ENCODE measurements around the gene CEMP1.
"Not testable (repeated sequence)": the region's sequence is repeated elsewhere in the genome, so short reads cannot be mapped to it uniquely, and the experiment has no call there.

Gene CEMP1

DNA sequence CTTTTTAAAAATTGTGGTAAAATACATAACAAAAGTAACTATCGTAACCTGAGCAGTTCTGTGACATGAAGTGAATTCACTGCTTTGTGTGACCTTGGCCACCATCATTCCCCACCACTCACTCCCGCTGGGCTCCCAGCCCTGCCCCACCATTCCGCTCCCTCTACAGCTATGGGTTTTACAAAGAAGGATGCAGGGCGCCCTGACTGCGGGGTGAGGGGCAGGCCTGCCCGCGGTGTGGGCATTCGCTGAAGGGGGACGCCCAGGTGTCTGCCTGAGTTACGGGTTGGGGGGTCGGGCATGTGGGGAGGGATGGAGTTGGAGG, at the start of gene CEMP1:
Gene CEMP1 (minus strand): TSS at position 38 of the 325 bp plus-strand sequence. CDS start 335 bp downstream, outside the sequence.
- no peak for DNase-seq (ENCODE audit: low read depth, low spot score)

GRCh38 chr16:2580818-2581217, 49.6 kb upstream of the CEMP1 start:
- not testable (repeated sequence) for DNase-seq (ENCODE audit: low read depth, low spot score)

GRCh38 chr16:2580143-2580542, 48.9 kb upstream of the CEMP1 start:
- not testable (repeated sequence) for DNase-seq (ENCODE audit: low read depth, low spot score)

DNA sequence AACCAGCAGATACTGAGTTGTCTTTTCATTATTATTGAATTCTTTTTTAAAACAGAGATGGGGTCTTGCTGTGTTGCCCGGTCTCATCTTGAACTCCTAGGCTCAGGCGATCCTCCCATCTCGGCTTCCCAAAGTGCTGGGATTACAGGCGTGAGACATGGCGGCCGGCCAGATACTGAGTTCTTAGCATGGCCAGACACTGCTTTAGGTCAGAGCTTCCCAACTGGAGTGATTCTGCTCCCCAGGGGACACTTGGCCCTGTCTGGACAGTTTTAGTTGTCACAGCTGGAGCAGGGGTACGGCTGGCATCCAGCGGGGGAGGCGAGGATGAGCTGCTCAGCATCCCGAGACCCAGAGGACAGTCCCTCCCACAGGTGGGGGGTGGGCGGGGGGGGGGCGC, 47.7 kb upstream of the CEMP1 start:
- not testable (repeated sequence) for DNase-seq (ENCODE audit: low read depth, low spot score)

GRCh38 chr16:2577044-2577443, 45.8 kb upstream of the CEMP1 start:
- not testable (repeated sequence) for DNase-seq (ENCODE audit: low read depth, low spot score)

GRCh38 chr16:2575839-2576238, 44.6 kb upstream of the CEMP1 start:
- DNase-seq (ENCODE audit: low read depth, low spot score): not testable (repeated sequence)

DNA sequence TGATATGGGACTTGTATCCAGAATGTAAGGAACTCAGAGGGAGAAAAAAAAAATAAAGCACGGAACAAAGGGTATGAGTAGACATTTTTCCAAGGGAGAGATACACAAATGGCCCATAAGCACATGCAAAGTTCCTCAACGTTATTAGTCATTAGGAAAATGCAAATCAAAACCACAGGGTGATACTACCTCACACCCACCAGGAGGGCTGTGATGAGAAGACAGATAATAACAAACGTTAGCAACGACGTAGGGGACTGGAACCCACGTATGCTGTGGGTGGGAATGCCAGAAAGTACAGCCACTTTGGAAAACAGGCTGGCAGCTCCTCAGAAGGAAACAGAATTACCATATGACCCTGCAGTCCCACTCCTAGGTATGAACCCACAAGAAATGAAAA, 41.5 kb upstream of the CEMP1 start:
- DNase-seq (ENCODE audit: low read depth, low spot score): not testable (repeated sequence)

DNA sequence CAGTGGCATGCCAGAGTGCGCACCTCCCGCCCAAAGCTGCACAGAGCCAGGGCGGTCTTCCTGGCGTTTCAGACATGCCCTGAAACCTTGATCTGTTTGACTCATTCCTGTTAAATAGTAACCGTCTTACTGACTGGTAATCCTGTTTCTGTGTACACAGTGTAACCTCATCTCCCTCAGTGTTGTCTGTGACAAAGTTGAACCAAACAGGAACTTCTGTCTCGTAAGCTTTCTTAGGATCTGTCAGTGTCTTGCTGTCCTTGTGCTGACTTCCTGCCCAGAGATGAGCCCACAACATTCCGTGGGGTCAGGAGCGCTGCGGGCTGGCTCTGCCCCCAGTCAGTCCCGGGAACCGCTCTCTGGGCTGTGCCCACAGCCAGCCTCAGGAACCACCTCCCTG, 37.4 kb upstream of the CEMP1 start:
- DNase-seq (ENCODE audit: low read depth, low spot score): not testable (repeated sequence)

DNA sequence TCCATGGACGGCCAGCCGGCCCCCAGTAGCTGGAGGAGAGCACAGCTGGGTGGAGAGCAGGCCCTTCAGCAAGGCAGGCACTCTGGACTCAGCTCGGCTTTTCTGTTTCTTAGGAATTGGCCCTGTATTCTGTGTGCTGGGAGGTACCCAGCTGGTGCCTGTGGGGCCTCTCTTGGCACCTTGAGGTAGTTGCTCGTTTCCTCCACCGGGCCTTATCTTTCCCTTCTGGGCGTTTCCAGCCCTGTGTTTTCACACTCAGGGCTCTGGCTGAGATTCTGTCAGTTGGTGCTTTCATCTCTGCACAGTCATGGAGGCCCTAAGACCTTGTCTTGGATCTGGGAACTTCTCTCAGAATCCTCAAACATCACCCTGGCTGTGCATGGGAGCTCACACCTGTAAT, 36.3 kb upstream of the CEMP1 start:
- DNase-seq (ENCODE audit: low read depth, low spot score): not testable (repeated sequence)

GRCh38 chr16:2560798-2561133, 29.6 kb upstream of the CEMP1 start:
- not testable (repeated sequence) for DNase-seq (ENCODE audit: low read depth, low spot score)

- DNase-seq (ENCODE audit: low read depth, low spot score): not testable (repeated sequence)
These were observed 29.1 kb upstream of the CEMP1 start for GRCh38 chr16:2560131-2560797.

DNA sequence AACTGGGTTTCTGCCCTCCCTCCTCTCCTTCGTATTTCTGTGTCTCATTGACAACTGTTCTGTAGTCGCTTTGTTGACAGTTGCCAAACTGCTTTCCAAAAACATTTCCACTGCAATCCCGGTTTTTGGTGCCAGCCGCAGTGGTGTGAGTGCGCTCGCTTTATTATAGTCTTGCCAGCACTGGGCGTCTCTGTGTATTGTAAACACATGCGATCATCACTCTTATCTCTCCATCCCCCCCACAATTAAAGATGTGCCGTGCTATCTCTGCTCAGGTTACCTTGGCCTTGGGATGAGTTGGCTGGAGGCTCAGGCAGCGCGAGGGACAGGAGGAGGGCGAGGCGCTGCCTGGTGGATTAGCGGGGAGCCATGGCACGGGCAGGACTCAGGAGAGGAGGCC, 25.9 kb upstream of the CEMP1 start:
- DNase-seq (ENCODE audit: low read depth, low spot score): not testable (repeated sequence)

DNA sequence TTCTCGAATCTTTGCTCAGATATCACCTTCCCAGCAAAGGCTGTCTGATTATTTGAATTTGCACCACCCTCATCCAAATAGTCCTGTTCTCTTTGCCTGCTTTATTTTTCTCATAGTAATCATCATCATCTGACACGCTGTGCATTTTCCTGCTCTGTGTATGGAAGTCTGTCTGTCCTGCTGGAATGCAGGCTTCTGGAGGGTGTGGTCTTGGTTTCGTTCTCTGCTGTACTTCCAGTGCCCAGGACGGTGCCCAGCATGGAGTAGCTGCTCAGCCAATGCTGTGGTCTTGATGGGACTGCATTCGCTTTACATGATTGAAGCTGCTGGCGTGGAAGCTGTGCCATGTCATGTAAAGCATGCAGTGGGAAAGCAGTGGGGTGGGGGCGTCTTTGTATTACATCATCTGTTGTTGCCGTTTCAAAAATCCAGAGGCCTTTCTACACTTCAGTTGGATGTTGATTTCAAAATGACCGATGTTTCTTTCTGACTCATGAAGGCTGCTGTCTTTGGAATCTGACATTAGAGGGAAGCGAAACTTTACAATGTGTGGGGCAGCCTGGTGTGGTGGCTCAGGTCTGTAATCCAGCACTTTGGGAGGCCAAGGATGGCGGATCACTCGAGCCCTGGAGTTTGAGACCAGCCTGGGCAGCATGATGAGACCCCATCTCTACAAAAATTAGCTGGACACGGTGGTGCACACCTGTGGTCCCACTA, 23.7 kb upstream of the CEMP1 start:
- DNase-seq (ENCODE audit: low read depth, low spot score): not testable (repeated sequence)

DNA sequence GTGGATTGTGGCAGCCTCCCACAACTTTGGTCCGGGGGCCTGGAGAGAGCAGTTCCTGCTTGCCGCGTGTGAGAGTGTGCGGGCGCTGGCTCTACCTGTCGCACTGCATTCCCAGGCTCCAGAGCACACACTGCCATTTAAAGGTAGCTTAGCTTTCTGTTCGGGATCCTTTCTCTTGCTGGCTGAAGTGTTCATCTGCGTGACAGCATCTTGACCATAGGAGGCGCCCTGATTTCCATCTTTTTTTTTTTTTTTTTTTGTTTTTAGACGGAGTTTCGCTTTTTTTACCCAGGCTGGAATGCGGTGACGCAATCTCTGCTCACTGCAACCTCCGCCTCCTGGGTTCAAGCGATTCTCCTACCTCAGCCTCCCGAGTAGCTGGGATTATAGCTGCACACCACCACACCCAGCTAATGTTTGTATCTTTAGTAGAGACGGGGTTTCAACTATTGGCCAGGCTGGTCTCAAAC, 20.2 kb upstream of the CEMP1 start:
- DNase-seq (ENCODE audit: low read depth, low spot score): not testable (repeated sequence)

DNA sequence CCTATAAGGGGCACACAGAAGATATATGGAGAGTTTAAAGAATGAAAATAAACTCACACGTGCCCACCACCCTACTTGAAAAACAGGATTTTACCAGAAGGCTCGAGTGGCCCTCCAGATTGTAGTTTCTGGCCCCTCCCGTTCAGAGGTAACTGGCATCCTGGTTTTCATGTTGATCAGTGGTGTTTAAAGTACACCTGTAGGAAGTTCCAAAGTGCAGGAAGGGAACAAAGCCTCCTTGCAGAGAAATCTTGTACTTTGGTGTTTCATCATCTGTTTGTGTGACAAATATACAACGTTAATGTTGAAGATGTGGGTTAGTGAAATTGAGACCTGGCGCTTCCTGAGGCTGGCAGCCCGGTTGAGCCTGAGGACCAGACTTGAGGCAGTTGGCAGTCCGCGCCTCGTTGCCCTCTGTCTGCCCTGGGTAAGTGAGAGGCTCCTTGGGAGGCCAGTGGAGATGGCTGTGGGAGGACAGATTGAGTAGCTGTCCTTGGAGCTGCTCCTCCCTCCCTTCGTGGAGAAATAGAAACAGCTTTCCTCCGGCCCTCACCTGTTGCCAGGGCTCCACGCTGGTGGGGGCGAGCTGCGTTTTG, 19.2 kb upstream of the CEMP1 start:
- not testable (repeated sequence) for DNase-seq (ENCODE audit: low read depth, low spot score)

- not testable (repeated sequence) for DNase-seq (ENCODE audit: low read depth, low spot score)
These were observed 12.6 kb upstream of the CEMP1 start for GRCh38 chr16:2543771-2544170.

GRCh38 chr16:2541409-2541808, 10.2 kb upstream of the CEMP1 start:
- DNase-seq (ENCODE audit: low read depth, low spot score): not testable (repeated sequence)

DNA sequence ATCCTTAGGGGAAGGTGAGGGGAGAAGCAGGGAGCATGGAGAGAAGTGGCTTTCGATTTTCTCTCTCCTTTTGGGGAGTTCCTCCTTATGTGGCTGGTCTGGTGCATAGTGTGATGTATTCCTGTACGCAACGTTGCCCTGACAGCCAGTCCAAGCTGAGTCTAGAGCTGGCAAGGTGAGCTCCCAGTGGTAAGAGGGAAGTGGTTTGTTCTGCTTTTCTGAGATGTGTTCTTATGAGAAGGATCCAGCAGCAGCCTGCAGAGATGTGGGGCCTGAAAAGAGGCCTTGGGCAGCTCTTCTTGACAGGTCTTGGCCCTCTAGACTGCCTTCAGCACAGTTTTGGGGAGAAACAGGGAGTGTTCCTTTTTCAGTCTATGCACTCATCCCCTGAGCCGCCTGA, 9.7 kb upstream of the CEMP1 start:
- DNase-seq (ENCODE audit: low read depth, low spot score): not testable (repeated sequence)

DNA sequence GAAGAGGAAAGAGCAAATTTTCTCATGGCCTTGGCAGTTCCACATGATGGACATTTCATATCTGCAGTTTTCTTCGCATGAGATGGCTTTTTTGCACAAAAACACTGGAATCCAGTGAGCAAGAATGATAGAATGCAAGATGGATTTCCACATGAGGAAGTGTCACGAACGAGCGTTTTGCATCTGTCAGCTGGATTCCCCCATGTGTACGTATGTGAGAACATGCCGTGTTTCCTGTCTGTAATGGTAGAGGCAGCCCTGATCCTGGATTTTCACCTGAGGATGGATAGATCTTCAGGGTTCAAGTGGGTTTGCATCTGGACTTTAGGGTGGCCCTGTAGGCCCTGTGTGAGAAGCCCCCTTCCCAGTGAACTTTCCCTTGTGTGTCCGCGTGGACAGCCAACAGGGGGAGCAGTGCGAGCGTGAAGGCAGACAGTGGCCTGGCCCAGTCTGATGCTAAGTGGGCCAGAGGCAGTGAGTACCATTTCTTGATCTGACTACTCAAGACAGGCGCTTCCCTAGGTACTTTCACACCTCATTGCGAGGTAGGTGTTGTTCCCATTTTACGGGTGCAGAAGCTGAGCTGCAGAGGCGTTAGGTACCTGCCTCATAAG, 8.7 kb upstream of the CEMP1 start:
- DNase-seq (ENCODE audit: low read depth, low spot score): not testable (repeated sequence)

DNA sequence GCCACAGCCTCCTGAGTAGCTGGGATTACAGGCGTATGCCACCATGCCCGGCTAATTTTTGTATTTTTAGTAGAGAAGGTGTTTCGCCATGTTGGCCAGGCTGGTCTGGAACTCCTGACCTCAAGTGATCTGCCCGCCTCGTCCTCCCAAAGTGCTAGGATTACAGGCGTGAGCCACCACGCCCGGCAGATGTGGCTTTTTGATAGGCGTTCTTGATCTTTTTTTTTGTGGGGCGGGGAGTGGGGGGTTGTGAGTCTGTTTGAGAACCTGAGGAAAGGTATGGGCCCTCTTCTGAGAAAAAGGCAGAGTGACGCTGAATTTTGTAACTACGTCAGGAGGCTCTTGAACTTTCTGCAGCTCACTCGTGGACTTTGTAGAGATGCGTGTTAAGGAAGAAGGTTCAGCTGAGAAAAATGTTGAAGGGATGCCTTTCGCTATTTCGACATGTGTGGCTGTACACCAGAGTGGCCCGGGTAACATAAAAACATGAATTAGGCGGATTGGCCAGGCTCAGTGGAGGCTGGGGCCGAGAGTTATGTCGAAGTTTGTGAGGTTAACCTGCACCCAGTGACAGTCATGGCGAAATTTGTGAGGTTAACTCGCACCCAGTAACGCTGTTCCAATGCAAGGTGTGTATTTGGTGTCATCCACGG, 8.1 kb upstream of the CEMP1 start:
- DNase-seq (ENCODE audit: low read depth, low spot score): not testable (repeated sequence)

DNA sequence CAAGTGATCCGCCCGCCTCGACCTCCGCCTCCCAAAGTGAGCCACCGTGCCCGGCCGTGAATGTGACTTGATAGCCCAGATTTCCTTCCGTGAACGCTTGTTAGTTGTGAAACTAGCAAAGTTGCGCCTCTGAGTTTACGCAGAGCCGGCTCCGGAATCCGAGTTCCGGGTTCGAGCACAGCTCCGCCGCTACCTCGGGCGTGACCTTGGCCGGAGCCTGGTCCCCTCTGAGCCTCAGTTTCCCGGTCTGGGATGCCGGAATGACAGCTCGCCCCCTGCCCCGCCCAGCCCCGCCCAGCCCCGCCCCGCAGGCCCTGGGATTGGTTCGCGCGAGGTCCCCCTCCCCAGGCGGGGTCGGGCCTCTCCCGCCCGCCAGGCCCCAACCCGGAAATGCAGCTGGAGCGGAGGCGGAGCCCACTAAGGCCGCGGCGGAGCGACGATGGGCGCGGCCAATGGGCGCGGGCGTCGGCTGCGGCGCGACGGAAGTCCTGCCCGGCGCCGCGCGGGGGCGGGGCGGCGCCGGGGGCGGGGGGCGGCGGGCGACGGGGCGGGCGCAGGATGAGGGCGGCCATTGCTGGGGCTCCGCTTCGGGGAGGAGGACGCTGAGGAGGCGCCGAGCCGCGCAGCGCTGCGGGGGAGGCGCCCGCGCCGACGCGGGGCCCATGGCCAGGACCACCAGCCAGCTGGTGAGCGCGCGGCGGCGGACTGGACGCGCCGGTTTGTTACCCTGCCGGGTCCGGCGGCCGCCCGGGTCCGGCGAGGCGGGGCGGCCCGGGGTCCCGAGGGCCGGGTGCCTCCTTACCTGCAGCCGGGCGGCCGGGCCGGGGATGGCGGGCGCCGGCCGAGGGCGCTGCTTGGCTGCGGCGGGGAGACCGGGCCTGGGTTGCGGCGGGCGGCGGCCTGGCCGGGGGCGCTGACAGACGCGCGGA, 6.5 kb upstream of the CEMP1 start, which contains the start of gene PDPK1:
Gene PDPK1 (plus strand): TSS at position 571 of the 929 bp plus-strand sequence. CDS start 92 bp downstream, at position 663.
- DNase-seq (ENCODE audit: low read depth, low spot score): peak; percentile 81
